GM19035 (cell line): Measurements from ENCODE around the gene SPATA31C1.
"Not testable (repeated sequence)": the region's sequence is repeated elsewhere in the genome, so short reads cannot be mapped to it uniquely, and the experiment has no call there.

Source experiments
- ATAC-seq: cut with Tn5 transposase; IDR thresholded peaks from one replicate; pipeline ENCODE4 v1.9.1; 2021; ENCODE audit not compliant: unreplicated experiment

The SPATA31C1 gene

DNA sequence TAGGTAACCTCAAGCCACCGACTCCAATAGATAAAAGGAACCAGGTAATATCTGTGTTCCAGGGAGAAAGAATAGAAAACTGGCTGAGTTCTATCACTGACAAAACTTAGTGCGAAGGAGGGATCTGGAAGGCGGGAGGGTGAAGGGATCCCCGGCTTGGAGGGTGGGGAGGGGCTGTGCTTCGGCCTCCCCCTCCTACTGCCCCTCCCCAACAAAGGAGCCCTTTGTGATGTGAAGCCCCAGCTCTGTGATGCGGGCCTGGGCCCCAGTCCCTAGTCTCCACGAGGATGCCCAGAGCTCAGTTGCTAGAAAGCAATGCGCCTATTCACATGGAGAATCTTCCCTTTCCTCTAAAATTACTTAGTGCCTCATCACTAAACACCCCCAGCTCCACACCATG, at the start of gene SPATA31C1:
Gene SPATA31C1 (plus strand): TSS at position 301 of the 400 bp plus-strand sequence.
- not testable (repeated sequence) for ATAC-seq

DNA sequence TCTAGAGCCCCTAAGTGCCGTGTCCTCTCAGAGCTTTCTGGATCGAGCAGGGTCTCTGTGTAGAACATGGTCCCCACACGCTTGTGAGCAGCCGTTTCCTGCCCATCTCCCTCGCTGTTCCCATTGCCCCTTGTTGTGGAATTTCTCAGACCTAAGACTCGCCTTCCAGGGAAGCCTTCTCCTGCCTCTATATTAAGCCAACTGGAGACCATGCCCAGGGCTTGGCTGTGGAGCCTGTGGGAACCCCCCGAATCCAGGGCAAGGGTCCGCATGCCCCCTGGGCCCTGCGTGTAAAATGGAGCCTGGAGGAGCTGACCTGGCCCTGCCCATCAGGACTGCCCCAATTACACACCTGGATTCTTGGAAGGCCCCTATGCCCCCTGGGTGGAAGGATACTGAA, 49.6 kb upstream of the SPATA31C1 start:
- no peak for ATAC-seq

GRCh38 chr9:87868635-87869034, 49.1 kb upstream of the SPATA31C1 start:
- no peak for ATAC-seq

- no peak for ATAC-seq
Observed at GRCh38 chr9:87869082-87869481, 48.7 kb upstream of the SPATA31C1 start.

DNA sequence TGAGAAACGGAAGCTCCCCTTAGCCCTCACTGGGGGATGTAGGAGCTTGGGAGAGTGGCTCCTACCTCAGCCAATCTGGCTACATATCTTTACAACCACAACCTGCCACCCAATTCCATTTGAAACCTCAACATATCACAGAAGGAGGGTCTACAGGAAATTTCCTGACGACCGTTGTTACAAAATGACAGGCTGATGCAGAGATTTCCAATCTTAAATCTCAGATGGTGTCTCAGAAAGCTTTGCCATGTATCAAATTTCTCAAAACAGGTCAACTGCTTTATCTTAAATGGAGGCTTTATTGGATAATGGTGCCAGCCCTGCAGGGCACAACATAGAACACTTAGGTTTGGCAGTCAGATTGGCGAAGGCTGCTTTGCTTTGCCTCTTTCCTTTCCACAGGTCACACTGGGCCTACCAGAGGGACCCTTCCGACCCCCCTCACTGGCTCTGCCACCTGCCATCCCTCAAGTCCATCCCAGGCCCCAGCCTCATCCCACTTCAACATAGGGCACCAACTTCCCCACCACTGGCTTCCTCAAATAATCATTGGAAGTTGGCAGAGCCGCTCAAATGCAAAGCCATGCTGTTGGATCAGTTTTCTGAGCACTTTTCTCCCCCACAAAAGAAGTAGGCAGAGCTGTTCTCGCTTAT, 46.2 kb upstream of the SPATA31C1 start:
- no peak for ATAC-seq

DNA sequence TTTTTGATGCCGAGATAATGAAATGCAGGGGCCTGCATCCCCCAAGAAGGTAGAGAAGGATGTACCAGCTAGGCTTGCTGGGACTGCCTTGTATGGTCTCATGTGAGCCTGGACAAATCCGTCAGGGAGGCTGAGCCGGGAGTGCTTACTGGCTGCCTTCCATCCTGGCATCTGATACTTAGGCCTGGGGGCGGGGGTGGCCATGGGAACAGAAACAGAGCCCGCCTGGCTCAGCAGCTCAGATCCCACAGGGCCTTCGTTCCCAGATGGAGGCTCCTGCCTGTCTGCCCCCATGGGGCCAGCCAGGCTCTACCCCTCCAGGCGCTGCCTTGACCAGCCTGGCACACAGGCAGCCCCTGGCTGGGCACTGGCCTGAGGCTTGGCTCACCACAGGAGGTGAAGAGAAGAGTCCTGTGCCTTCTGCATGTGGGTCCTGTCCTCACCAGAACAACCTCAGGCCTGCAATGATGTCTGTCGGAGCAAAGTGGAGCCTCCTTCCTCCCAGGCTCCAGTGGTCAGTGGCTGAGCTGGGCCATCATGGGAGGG, 45.6 kb upstream of the SPATA31C1 start:
- ATAC-seq = no peak

GRCh38 chr9:87873607-87874303, 44.0 kb upstream of the SPATA31C1 start:
- no peak for ATAC-seq

DNA sequence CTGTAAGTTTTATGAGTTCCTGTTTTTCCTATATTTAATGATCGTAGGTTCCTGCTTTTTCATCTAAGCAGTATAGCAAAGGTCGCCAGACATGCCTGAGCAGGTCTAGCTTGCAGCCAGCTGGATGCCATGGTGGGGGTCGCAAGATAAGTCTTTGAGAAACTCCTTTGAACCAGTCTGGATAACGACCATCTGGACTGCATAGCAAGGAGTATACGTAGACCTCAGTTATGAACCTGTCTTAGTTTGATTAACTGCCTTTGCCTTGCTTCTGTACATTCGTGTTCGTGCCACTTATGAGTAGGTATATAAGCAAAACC, 43.5 kb upstream of the SPATA31C1 start:
- no peak for ATAC-seq

DNA sequence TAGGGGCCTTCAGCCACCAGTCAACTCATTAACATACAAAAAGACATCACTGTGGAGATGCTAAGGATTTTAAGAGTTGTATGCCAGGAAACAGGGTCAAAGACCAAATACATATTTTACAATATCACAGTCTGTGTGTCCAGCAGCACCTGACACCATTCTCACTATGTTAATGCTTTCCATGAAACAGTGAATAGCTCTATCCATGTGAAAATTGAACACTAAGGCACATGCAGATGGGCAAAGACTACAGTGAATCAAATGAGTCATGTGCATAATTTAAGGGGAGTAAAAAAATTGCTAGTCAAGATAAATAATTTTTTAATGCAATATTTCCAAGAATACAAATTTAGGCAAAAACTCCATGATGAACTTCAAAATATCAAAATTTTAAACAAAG, 42.7 kb upstream of the SPATA31C1 start:
- no peak for ATAC-seq

DNA sequence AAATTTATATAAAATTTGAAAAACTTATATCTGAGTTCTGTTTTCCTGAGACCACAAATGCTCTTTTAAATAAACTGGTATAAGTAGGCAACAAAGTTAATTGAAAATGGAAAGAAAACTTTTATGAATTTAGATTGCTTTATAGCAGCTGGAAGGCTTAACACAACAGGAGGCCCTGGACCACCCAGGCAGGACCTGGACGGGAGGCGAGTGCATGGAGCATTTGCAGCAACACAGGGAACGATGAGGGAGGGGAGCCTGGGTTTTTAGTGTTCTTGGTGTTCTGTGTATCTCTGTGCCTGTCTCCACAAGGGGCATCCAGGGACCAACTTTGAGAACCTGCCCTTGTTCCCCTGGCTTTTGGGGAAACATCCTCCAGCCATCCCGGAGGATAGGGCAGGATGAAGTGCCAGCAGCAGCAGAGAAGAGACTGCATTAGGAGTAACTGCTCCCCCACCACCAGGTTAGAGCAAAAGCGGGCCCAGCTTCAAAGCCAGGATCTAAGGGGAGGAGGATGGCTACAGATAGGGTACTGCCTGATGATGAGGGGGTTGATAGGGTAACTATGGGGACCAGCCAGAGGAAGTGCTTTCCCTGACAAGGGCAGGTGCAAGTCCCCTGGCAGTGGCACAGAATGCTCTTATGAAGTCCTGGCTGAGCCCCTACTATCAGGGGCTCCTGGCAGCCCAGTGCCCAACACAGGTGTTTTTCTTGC, 41.8 kb upstream of the SPATA31C1 start:
- no peak for ATAC-seq

DNA sequence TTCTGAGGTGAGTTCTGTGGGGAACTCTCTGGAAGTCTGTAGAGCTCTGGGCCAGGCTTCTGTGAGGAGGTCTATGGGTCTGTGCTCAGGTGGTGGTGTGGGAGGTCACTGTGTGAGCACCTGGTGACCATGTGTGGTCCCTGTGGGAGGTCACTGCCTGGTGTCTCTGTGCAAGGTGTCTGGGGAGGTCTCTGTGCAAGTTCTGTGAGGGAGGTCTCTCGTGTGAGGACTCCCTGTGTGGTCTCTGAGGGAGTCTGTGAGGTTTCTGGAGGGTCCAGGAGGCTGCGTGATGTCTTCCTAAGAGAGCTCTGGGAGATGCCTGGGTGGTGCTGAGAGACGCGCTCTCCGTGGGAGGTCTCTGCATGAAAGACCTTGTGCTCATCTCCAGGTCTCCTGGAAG, 41.1 kb upstream of the SPATA31C1 start:
- no peak for ATAC-seq

- ATAC-seq = no peak
Observed at GRCh38 chr9:87878989-87879511, 38.7 kb upstream of the SPATA31C1 start.

DNA sequence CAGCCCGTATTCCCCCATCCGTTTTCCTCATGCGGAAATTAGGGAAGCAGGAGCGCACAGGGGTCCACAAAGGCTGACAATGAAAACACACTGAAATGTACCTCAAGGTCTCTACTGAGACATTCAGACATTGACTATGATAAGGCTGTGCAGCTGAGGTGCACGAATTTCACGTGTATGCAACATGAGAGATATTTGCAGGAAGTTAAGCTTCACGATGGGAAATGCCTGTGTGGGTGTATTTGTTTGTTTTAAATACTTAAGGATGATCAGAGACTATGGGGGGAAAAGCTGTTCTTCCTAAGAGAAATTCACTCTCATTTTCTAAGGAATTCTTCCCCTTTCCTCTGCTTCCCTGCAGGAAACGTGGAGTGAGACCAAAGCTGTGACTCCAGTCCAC, 37.6 kb upstream of the SPATA31C1 start:
- no peak for ATAC-seq

DNA sequence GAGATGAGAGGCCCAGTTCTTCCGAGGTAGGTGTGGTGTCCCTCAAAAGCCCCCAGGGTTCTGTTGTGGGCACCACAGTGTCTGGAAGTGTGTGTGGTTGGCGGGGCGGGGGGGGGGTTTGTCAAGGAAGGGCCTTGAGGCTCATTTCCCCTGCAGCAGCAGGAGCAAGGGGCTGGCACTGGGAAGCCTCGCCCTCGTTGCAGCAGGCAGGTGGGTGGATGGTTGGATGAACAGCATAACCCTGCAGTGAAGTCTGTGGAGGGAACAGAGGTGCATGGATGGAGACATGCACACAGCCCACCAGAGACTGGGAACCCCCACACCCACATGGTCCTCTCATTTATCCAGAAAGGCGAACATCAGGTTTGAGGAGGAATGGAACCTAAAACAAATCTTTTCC, 37.1 kb upstream of the SPATA31C1 start:
- no peak for ATAC-seq

GRCh38 chr9:87882627-87883026, 35.1 kb upstream of the SPATA31C1 start, which contains the start of gene SPATA31E1:
SPATA31E1 (plus strand) TSS chr9:87882877; CDS start chr9:87882892, 15 bp downstream.
- ATAC-seq = no peak

DNA sequence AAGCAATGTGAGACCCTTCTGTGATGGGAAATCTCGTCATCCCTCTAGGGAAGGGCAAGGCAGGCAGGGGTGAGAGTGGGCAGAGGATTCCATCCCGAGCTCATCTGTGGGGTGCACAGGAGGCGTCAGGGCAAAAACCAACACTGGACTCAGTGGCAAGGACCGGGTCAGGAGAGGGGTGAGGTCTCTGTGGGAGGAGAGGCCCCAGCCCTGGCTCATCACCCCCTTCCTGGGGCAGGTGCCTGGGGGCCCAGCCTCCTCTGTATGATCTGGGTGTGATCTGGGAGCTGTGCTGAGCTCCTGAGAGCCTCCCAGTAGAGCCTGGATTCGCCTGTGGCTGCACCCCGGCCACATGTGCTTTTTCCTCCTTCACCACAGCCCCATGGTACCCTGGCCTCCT, 34.5 kb upstream of the SPATA31C1 start:
- no peak for ATAC-seq

GRCh38 chr9:87883990-87884389, 33.8 kb upstream of the SPATA31C1 start:
- ATAC-seq = no peak

GRCh38 chr9:87884578-87885459, 32.9 kb upstream of the SPATA31C1 start:
- ATAC-seq = no peak

DNA sequence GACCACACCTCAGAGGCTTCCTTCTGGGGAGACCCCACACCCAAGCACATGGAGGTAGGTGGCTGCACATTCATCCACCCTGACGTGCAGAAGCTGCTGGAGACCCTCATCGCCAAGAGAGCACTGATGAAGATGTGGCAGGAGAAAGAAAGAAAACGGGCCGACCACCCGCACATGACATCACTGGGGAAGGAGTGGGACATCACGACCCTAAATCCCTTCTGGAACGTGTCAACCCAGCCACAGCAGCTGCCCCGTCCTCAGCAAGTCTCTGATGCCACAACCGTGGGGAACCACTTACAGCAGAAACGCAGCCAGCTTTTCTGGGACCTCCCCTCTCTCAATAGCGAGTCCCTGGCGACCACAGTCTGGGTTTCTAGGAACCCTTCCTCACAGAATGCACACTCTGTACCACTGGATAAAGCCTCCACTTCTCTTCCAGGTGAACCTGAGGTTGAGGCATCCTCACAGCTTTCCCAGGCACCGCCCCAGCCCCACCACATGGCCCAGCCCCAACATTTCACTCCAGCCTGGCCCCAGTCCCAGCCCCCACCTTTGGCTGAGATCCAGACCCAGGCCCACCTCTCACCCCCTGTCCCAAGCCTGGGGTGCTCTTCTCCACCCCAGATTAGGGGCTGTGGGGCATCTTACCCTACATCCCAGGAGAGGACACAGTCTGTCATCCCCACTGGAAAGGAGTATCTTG, 32.1 kb upstream of the SPATA31C1 start:
- no peak for ATAC-seq
